GM20000 (cell line): ENCODE measurements around the gene TNFAIP6.

ENCODE experiments used
- DNase-seq: peaks from one replicate; pipeline ENCODE4 v3.0.0; 2012; ENCODE audit warnings: low spot score
- TF ChIP-seq, protein P1 (sequence below): IDR thresholded peaks from 2 replicates; pipeline ENCODE4 v1.5.1; 2012; ENCODE audit warnings: mild to moderate bottlenecking, control low read depth; ENCODE audit errors: extremely low read depth, missing control alignments

The TNFAIP6 gene

DNA sequence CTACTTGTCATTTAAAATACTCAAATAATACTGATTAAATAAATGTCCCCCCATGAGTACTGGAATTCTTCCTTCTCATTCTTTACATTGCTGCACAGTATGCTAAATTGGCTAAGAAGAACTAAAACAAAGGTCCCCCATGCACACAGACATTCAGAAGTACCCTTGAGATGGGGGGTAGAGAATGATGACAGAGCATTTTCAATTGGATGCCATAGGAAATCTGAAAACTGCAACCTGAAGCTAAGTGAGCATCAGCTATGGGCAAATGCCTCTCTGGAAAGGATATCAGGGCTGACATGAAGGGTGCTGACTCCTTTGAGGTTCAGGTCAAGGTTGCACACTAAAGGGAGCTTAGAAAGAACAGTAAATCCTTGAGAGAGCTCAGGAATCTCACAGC, 10.1 kb upstream of the TNFAIP6 start:
- TF ChIP-seq, protein P1, sequence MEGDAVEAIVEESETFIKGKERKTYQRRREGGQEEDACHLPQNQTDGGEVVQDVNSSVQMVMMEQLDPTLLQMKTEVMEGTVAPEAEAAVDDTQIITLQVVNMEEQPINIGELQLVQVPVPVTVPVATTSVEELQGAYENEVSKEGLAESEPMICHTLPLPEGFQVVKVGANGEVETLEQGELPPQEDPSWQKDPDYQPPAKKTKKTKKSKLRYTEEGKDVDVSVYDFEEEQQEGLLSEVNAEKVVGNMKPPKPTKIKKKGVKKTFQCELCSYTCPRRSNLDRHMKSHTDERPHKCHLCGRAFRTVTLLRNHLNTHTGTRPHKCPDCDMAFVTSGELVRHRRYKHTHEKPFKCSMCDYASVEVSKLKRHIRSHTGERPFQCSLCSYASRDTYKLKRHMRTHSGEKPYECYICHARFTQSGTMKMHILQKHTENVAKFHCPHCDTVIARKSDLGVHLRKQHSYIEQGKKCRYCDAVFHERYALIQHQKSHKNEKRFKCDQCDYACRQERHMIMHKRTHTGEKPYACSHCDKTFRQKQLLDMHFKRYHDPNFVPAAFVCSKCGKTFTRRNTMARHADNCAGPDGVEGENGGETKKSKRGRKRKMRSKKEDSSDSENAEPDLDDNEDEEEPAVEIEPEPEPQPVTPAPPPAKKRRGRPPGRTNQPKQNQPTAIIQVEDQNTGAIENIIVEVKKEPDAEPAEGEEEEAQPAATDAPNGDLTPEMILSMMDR: no peak

DNA sequence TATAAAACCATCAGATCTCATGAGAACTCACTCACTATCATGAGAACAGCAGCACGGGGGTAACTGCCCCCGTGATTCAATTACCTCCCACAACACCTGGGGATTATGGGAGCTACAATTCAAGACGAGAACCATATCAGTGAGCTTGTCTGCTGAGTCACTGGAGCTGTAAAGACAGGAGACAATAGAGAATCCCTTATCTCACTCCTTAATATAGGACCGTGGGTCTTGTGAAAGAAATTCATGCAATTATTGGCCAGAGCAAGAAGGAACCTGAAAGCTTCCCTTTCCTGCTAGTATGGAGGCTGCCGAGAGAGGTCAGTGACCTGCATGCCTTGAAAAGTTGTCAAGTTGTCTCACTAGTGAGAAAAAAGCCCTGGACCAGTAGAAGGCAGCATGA, 9.5 kb upstream of the TNFAIP6 start:
- DNase-seq: no peak
- TF ChIP-seq, protein P1: no peak

More for the DNA sequence above, 10.1 kb upstream of the TNFAIP6 start:
- no peak for DNase-seq

DNA sequence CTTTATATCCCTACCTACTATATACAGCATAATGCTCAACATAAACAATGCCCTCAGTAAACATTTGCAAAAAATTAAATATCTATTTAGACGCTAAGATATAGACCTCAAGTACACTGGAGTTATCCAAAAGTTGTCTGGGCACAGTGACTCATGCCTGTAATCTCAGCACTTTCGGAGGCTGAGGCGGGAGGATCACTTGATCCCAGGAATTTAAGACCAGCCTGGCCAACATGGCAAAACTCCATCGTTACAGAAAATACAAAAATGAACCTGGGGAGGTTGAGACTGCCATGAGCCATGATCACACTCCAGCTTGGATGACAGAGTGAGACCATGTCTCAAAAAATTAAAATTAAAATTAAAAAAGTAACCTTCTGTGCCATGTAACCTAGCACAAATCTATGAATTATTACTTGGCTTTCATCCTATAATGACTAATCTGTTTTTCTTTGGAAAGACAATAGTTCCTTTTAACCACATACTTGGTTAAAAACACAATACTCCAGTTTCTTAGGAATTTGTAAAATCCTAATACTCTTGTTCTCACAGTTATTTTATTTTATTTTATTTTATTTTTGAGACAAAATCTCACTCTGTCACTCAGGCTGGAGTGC, 6.7 kb upstream of the TNFAIP6 start:
- DNase-seq: no peak
- TF ChIP-seq, protein P1: no peak

DNA sequence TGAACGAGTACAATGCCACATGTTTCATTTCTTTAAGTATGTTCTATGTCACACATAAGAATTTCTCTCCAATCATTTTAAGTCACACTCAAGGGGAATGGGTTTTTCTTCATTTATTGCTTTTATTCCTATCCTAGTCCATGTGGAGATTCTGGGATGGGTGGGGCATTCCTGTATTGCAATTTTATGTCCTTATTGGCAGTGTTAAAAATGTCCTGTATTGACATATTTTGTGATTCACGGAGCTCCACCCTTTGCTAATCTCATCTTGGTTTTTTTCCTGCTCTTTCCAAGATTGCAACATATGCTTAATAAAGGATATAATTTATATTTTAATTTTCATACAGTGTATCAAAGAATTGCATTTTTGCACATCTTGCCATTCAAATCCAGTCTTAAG, 3.4 kb upstream of the TNFAIP6 start:
- no peak for DNase-seq
- TF ChIP-seq, protein P1: no peak

DNA sequence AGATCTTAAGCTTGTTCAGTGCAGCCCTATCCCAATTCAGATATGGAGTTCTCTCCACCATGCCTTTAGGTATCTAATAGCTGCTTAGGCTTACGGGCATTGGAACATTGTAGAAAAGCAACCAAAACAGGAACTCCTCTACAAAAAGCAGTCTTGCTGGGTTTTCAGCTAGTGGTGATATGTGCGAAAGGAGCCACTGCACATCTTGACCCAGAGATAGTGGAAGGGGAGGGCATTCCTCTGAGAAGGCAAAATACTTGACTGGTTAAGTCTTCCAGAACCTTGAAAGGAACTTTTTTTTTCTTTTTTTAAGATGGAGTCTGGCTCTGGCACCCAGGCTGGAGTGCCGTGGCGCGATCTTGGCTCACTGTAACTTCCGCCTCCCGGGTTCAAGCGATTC, 2.6 kb upstream of the TNFAIP6 start:
- TF ChIP-seq, protein P1: no peak
- DNase-seq: no peak

DNA sequence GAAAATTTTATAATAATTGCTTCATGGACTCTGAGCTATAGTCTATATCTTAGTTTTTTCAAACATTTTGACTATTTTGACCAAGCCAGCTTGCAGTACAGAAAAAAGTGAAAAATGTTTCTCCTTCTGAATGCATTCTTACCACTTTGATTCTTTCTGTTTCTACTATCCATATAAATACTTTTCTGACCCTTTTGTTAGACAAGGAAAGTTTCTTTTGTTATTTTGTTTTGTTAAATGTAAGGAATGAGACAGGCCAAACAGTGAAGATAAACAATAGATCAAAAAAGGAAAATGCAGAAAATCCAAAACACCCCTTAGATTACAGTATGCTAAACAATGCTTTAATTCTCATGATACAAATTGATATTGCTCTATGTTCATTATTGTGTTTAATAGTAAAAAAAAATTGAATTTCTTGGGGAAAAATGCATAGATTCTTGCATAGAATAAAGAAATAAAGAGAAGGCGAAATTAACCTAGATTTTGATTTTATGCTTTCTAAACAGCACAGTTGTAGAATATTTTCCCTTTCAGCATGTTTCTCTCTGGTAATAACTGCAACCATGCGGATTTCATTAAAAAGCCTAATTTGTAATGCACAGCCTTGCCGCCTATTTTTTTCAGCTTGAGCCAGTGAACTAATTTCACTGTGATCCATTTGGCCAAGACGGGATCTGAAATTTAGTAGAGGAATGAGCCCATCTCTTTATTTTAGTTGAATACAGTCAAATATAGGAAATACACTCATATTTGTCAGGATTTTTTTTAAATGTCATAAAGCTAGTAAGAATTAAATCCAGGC, 976 bp downstream of the TNFAIP6 start:
- TF ChIP-seq, protein P1: no peak
- DNase-seq: no peak

DNA sequence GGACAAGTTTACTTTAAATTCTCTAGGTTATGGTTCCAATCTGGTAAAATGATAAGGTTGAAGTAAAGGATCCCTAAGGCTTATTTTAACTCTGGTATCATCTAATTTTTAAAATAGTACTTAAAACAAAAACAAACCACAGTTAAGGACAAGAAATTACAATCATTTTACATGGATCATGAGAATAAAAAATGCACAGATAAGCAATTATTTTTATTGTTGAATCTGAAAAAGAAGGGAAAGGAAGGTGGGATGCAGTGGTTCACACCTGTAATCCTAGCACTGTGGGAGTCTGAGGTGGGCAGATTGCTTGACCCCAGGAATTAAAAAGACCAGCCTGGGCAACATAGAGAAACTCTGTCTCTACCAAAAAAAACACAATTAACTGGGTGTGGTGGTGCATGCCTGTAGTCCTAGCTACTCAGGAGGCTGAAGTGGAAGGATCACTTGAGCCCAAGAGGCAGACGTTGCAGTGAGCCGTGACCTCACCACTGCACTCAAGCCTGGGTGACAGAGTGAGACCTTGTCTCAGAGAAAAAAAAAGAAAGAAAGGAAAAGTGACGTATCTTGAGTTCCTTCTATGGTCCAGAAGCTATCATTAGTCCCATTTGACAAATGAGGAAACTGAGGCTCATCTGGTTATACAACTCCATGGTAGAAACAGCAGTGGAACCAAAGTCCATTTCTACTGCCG, 2.5 kb downstream of the TNFAIP6 start:
- TF ChIP-seq, protein P1: no peak
- DNase-seq: no peak
